AG04449 (cell line): ENCODE results near the gene SLC25A33.

Experiments used
- CTCF ChIA-PET: fragments of 350-600 bp; formaldehyde crosslinking; extraction: SDS; loops from one replicate; lab custom pipeline; 2021; ENCODE audit warnings: antibody characterized with exemption; lab: Yijun Ruan, JAX
- POLR2A ChIA-PET: fragments of 400-600, 350-600 bp; formaldehyde crosslinking; extraction: SDS; loops from one replicate; lab custom pipeline; 2020; ENCODE audit warnings: antibody characterized with exemption, inconsistent platforms; lab: Yijun Ruan, JAX
- DNase-seq: peaks from one replicate; pipeline ENCODE4 v3.0.0-alpha.2; 2010; ENCODE audit warnings: low read depth, low spot score
- H3K4me3 ChIP-seq: 2 replicates; pipeline ENCODE4 v1.5.1; 2011; ENCODE audit warnings: low read depth, mild to moderate bottlenecking, control low read depth, low read length
- TF ChIP-seq, protein P1 (sequence below): IDR thresholded peaks from one replicate; pipeline ENCODE4 v1.5.1; 2011; ENCODE audit warnings: mild to moderate bottlenecking, moderate library complexity, low read length, control low read depth, inconsistent platforms; ENCODE audit not compliant: insufficient read depth; ENCODE audit errors: missing control alignments

The SLC25A33 gene

DNA sequence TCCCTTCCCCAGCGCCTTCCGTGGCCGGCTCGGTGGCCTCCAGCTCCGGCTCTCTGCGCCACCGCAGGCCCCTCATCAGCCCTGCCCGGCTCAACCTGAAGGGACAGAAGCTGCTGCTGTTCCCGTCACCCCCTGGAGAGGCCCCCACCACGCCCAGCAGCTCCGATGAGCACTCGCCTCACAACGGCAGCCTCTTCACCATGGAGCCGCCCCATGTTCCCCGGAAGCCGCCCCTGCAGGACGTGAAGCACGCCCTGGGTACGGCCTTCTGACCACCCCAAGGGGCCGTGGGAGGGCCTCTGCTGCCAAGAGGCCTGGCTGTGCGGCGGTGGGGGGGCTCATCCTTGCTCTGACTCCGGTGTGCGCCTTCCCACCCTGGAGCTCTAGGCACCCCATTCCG, 71.3 kb downstream of the SLC25A33 start:
- TF ChIP-seq, protein P1, sequence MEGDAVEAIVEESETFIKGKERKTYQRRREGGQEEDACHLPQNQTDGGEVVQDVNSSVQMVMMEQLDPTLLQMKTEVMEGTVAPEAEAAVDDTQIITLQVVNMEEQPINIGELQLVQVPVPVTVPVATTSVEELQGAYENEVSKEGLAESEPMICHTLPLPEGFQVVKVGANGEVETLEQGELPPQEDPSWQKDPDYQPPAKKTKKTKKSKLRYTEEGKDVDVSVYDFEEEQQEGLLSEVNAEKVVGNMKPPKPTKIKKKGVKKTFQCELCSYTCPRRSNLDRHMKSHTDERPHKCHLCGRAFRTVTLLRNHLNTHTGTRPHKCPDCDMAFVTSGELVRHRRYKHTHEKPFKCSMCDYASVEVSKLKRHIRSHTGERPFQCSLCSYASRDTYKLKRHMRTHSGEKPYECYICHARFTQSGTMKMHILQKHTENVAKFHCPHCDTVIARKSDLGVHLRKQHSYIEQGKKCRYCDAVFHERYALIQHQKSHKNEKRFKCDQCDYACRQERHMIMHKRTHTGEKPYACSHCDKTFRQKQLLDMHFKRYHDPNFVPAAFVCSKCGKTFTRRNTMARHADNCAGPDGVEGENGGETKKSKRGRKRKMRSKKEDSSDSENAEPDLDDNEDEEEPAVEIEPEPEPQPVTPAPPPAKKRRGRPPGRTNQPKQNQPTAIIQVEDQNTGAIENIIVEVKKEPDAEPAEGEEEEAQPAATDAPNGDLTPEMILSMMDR = no peak
- H3K4me3 ChIP-seq = no peak overlapping the region
- CTCF ChIA-PET = interaction anchor here (1.2 kb wide), 1 partner anchor 11 kb away, joined by 6 read pairs; no protein-coding TSS in a partner anchor
- no peak for DNase-seq
- POLR2A ChIA-PET = no interaction called here

DNA sequence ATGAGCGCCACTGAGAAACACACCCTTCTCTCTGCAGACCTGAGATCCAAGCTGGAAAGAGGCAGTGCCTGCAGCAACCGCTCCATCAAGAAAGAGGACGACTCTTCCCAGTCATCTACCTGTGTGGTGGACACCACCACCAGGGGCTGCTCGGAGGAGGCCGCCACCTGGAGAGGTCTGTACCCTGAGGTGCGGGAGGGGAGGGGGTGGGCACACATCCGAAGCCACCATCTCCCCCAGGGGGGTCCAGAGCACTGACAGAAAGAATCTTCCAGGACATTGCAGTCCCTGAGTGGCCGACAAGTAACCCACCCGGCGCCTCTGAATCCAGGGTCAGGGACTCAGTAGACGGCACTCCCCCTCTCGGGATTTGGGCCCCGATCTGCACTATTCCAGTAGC, 72.5 kb downstream of the SLC25A33 start:
- DNase-seq = no peak
- ChIA-PET POLR2A (no interaction called here), CTCF (interaction anchor here (0.9 to 7.5 kb wide), 2 partner anchors 15 to 256 kb away, joined by 3 to 78 read pairs; no protein-coding TSS in a partner anchor)
- TF ChIP-seq, protein P1 = no peak
- no peak overlapping the region for H3K4me3 ChIP-seq

DNA sequence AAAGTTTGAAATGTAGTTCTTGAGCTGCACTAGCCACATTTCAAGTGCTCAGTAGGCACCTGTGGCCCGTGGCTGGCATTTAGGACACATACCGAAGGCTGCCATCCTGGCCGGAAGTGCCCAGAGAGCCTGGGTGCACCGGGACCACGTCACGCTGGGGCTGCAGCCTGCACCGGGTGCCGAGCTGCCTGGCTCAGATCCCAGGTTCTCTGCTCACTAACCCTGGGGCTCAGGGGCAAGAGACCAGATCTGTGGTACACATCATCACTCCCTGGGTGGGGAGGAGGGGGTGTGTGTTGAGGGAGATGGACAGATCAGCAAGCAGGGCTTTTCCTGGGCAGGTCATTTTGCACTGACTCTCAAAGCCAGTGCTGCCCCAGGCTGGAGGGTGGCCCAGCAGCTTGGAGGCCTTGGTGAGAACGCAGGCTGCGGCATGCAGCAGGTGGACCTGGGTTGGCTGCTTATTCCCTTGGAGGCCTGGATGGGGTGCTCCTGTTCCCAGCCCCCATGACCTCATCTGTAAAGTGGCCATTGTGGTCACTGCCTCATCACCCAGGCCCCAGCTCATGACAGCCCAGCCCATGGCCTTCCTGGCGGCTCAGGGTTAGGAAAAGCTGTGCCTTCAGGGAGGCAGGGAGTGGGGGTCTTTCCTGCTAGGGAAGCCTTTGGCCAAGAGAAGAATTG, 73.0 kb downstream of the SLC25A33 start:
- ChIA-PET POLR2A (no interaction called here), CTCF (interaction anchor here (0.9 to 7.5 kb wide), 2 partner anchors 14 to 256 kb away, joined by 3 to 78 read pairs; no protein-coding TSS in a partner anchor)
- no peak for DNase-seq
- TF ChIP-seq, protein P1 = no peak
- H3K4me3 ChIP-seq = no peak overlapping the region

DNA sequence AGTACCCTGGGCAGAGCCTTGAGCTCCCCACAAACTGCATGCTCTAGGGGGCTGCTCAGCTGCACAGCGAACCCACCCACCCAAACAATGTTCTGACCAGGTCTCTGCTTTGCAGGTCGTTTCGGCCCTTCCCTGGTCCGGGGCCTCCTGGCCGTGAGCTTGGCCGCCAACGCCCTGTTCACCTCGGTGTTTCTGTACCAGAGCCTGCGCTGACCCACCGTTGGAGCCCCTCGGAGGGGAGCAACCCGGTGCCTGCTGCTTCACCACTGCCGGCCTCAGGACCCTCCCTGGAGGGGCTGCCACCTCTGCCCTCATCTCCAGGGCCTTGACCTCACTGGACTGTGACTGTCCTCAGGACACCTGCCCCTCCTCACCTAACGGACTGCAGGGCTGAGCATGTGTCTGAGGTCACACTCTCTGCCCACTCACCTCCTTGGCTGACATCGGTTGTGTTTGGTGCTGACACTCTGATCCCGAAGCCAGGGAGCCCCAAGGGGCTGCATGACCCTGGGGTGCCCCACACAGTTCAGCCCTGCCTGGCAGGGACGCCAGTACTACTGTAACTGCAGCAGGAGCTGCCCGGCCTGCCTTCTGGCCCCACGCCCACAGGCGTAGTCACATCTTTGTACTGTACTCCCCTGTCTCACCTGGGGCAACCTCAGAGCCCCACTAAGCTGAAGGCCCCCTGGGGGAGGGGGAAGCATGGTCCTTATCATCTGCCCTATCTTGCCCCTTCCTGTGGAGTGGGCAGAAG, 73.8 kb downstream of the SLC25A33 start:
- no peak overlapping the region for H3K4me3 ChIP-seq
- TF ChIP-seq, protein P1 = no peak
- ChIA-PET CTCF (interaction anchor here (1.1 to 7.5 kb wide), 3 partner anchors 13 to 255 kb away, joined by 4 to 78 read pairs (median 10); no protein-coding TSS in a partner anchor), POLR2A (no interaction called here)
- no peak for DNase-seq

DNA sequence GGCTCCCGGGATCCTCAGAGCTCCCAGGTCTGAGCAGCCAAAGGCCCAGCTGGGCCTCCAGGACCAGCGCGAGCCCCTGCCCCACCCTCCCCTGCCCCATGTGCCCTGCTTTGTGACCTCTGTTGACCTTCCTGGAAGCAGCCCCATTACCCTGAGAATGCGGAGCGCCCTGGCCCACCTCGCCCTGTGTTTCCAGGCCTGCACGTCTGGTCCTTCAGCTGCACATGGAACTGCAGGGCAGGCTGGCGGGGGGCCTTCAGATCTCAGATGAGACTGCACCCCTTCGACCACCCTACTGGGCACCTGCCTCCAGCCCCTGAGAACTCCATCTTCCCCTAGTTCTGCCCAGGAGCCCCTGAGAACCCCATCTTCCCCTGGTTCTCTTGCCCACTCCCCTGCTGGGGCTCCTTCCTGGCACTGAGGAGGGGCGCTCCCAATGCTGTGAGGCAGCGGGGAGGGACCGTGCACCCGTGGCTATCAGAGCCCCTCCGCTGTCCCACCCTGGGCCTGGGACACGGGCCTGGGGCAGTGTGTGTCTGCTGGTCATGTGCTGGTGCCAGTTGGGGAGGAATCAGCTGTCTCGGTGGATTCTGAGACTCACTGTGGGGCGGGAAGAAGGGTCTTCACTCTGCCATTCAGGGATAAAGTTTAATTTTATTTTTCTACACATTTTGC, 74.5 kb downstream of the SLC25A33 start:
- no peak for DNase-seq
- TF ChIP-seq, protein P1 = no peak
- ChIA-PET CTCF (interaction anchor here (0.6 to 7.5 kb wide), 5 partner anchors 13 to 254 kb away, joined by 3 to 78 read pairs (median 4); no protein-coding TSS in a partner anchor), POLR2A (no interaction called here)
- H3K4me3 ChIP-seq = no peak overlapping the region
